DMS53 (cell line): Measurements from ENCODE around the gene PPP2R3A.

Source experiments
- DNase-seq: peaks from one replicate; lab custom pipeline; 2025; lab: John Stamatoyannopoulos, UW

The PPP2R3A gene

GRCh38 chr3:136194409-136195257 lies 229.1 kb downstream of the PPP2R3A start:
- peak; percentile 53 for DNase-seq

DNA sequence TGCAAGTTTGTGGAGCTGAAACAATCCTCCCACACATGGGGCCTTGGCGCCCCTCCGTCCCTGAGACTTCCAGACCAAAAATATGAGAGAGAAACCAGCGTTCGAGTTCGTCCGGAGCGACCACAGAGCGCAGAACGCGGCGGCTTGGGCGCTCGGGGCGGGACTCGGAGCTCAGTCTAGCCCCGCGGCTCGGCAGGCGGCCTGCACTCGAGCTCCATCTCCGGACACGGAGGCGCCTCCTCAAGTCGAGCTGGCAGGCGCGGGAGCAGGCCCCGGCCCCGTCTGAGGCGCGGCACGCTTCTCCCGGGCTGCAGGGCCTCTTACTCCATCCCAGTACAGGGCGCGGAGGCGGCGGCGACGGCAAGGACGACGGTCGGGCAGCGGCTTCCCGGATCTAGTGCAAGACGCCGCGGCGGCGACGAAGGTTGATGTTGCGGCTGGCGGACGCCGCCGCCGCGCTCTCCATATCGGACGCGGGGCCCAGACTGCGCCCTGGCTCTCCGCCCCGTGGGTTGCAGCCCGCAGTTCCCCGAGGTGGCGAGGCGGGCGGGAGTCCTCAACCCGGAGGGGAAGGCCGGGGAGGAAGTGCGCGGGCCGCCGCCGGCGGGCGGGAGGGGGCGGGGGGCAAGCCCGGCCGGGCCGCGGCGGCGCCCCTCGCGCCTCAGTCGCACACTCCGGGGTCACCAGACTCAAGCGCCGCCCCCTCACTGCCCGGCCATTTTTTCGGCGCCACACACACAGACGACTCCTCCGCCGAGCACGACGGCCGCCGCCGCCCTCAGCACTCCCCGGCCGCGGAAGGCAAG lies 229.9 kb downstream of the PPP2R3A start:
- peak; percentile 80 for DNase-seq

DNA sequence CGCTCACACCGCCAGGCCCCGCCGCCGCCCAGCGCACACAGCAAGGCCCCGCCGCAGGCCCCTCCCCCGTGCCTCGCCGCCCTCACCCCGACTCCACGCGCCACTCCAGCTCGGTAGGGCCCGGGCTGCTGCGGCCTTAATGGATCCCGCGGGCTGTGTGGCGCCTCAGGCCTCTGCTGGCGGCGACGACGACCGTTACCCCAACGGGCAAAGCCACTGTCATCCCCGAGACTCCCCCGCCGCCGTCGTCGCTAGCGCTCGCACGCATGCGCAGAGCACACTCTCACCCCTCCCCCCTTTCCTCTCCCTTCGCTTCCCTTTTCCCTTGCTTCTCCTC lies 230.5 kb downstream of the PPP2R3A start, which contains the start of gene MSL2:
TSS of gene MSL2 (minus strand) at position 272 of the 337 bp plus-strand sequence. CDS start 1,222 bp downstream, outside the sequence.
- peak; percentile 87 for DNase-seq

GRCh38 chr3:136196401-136197158 lies 231.1 kb downstream of the PPP2R3A start:
- peak; percentile 98 for DNase-seq

DNA sequence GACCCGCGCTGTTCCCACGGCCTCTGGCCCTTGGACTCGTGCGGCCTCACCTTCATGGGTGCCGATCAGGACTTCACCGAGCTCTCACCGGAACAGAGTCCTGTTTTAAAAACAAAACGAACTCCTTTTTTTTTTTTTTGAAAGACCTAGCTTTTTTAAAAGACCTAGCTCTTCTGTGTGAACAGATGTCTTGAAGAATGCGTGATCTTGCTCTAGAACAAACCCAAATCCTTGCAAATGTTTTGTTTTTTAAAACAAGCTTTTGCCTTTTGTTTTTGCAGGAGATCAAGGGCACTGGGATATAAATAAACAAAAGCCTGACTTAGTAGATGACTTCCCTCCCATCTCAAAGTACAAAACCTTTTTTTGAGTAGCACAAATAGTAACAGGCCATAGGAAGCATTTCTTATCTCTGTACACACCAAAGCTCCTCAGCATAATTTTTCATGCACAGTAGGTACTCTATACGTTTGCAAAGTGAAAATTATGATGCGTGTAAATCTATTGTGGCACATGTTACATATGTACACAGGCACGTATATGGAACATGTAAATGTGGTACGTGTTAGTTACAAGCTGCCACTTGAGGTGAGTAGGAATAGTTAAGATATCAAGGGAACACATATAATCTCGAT lies 231.7 kb downstream of the PPP2R3A start:
- peak; percentile 43 for DNase-seq
